Activated CD4-positive, alpha-beta T cell treated with anti-CD3 and anti-CD28 coated beads, Interleukin-2, amount 10 ng/mL, durations not matched to agents 7 days and 5 days (primary cell): ENCODE results near the gene FLT3. TPM values are rescaled to one million over a fixed set of nuclear protein-coding genes. Genes with fewer than 3 reads are reported as not detected.

ENCODE experiments used
- total RNA-seq, 2 experiments: library from RNA; stranded (reverse); gene quantifications; one replicate each; pipeline ENCODE4 v1.2.3, GENCODE V29; 2021

Gene FLT3
- total RNA-seq, 2 experiments from 2014 or later = not detected

Other genes with a start within 250 kb of the FLT3 start
- not detected for gene PDX1, start 180.6 kb downstream of the FLT3 start, total RNA-seq
- not detected for gene CDX2, start 131.3 kb downstream of the FLT3 start, total RNA-seq
- gene URAD, start 111.9 kb downstream of the FLT3 start, total RNA-seq = not detected
- 10 to 100 TPM; 46.1 to 47.1 TPM for gene PAN3, start 38.0 kb upstream of the FLT3 start, total RNA-seq